Thyroid gland (tissue), 4 donors: ENCODE measurements around the gene HOXB9. TPM values are rescaled to one million over a fixed set of nuclear protein-coding genes. Genes with fewer than 3 reads are reported as not detected.

Source experiments
- DNase-seq, 2 donors: peaks; one replicate each; pipeline ENCODE4 v3.0.0-alpha.2; 2019
- H3K27ac ChIP-seq, 3 donors: fragments of 200-600 bp; sonication (generic); 1 replicate in 2 of 3; 2 replicates in 1 of 3; pipeline ENCODE4 v1.5.1; 2016 to 2019; ENCODE audit warnings: mild to moderate bottlenecking in 1 of 3, moderate library complexity in 1 of 3
- H3K27me3 ChIP-seq: fragments of 200-600 bp; sonication (generic); one replicate; pipeline ENCODE4 v1.5.1; 2019
- H3K36me3 ChIP-seq, 2 donors: fragments of 200-600 bp; sonication (generic); one replicate each; pipeline ENCODE4 v1.5.1; 2016 to 2019
- H3K4me1 ChIP-seq, 2 donors: fragments of 200-600 bp; sonication (generic); one replicate each; pipeline ENCODE4 v1.5.1; 2017 to 2019
- H3K4me3 ChIP-seq, 3 donors: fragments of 200-600 bp; sonication (generic); replicated peaks in 1 of 3; 1 replicate in 2 of 3; 2 replicates in 1 of 3; pipeline ENCODE4 v1.5.1; 2016; ENCODE audit warnings: mild to moderate bottlenecking in 1 of 3
- H3K9me3 ChIP-seq: fragments of 200-600 bp; sonication (generic); one replicate; pipeline ENCODE4 v1.5.1; 2017
- POLR2A ChIP-seq, 2 donors: fragments of 450-650 bp; IDR thresholded peaks; one replicate each; pipeline ENCODE4 v1.6.1; 2017; ENCODE audit warnings: antibody characterized with exemption in 2 of 2, mild to moderate bottlenecking in 2 of 2, moderate library complexity in 1 of 2
- WGBS, 2 donors: methylation state at CpG; one replicate each; pipeline ENCODE4 v1.1.5; 2017; 5-methylcytosine and 5-hydroxymethylcytosine counted together
- intact Hi-C: fragments of 100-400 bp; cut with DNase I; formaldehyde crosslinking; loops from one replicate; pipeline ENCODE4 v1.15.1; 2023
- total RNA-seq, 4 donors: library from RNA; depleted of rRNA; stranded (reverse); fragments of >200 nt; gene quantifications; one replicate each; pipeline ENCODE4 v1.2.3, GENCODE V29; 2016
- TF ChIP-seq, protein P1 (sequence below), 6 experiments: fragments of 200-600 bp in 3 of 6; fragments of 450-650 bp in 3 of 6; sonication (generic) in 3 of 6; IDR thresholded peaks; one replicate each; pipeline ENCODE4 v1.5.1; 2016 to 2019; ENCODE audit warnings: antibody characterized with exemption in 6 of 6, mild to moderate bottlenecking in 2 of 6, inconsistent platforms in 1 of 6, moderate library complexity in 1 of 6

HOXB9 gene
- total RNA-seq, 4 donors from 2014 or later = not detected

DNA sequence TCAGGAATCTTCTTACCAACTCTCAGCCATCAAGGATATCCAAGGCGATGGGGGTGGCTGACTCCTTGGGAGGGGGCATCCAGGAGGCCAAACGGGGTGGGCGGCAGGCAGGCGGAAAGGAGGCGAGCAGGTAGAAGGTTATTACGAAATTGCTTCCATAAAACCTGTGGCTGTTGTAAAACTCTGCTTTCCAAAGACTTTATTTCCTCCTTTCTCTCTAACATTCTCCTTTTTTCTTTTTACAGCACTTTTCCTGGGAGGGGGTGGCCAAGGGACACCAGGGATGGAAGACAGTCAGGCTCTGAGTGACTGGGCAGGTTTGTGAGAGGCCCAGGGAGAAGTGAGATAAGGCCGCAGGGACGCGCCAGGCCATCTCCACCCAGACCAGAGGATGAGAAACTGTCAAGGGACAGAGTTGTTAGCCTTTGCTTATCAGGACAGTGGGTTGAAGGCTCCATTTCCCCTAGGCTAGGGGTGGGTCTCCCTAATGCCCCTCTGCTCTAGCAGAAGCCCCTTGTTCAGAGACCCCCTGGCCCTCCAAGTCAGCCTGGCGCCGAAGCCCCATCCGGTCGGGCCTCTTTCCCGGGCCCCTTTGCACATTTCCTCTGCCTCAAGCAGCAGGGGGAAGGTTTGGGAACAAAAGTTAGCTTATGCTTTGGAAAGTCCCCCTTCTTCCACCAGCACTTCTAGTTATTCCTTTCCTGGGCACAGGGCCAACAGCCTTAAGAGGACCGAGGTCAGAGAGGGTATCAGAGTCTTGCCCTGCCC, 5.0 kb upstream of the HOXB9 start:
- no peak for DNase-seq
- intact Hi-C loops = no loop called here
- H3K4me3 ChIP-seq = no peak overlapping the region
- peaks cover 6% of the 10 kb centered on the region in 2 donors for H3K4me1 ChIP-seq
- 13 to 21% methylated on average over 15 of the region's 15 CpGs for WGBS, 2 donors
- H3K27ac ChIP-seq = no peak overlapping the region
- H3K36me3 ChIP-seq = no peaks in the 10 kb centered on the region
- TF ChIP-seq, protein P1, sequence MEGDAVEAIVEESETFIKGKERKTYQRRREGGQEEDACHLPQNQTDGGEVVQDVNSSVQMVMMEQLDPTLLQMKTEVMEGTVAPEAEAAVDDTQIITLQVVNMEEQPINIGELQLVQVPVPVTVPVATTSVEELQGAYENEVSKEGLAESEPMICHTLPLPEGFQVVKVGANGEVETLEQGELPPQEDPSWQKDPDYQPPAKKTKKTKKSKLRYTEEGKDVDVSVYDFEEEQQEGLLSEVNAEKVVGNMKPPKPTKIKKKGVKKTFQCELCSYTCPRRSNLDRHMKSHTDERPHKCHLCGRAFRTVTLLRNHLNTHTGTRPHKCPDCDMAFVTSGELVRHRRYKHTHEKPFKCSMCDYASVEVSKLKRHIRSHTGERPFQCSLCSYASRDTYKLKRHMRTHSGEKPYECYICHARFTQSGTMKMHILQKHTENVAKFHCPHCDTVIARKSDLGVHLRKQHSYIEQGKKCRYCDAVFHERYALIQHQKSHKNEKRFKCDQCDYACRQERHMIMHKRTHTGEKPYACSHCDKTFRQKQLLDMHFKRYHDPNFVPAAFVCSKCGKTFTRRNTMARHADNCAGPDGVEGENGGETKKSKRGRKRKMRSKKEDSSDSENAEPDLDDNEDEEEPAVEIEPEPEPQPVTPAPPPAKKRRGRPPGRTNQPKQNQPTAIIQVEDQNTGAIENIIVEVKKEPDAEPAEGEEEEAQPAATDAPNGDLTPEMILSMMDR (IDR thresholded peaks at IDR 0.05) = no peak
- TF ChIP-seq POLR2A (IDR thresholded peaks at IDR 0.05) = no peak
- H3K27me3 ChIP-seq = peaks cover 81% of the 10 kb centered on the region
- no peaks in the 10 kb centered on the region for H3K9me3 ChIP-seq

DNA sequence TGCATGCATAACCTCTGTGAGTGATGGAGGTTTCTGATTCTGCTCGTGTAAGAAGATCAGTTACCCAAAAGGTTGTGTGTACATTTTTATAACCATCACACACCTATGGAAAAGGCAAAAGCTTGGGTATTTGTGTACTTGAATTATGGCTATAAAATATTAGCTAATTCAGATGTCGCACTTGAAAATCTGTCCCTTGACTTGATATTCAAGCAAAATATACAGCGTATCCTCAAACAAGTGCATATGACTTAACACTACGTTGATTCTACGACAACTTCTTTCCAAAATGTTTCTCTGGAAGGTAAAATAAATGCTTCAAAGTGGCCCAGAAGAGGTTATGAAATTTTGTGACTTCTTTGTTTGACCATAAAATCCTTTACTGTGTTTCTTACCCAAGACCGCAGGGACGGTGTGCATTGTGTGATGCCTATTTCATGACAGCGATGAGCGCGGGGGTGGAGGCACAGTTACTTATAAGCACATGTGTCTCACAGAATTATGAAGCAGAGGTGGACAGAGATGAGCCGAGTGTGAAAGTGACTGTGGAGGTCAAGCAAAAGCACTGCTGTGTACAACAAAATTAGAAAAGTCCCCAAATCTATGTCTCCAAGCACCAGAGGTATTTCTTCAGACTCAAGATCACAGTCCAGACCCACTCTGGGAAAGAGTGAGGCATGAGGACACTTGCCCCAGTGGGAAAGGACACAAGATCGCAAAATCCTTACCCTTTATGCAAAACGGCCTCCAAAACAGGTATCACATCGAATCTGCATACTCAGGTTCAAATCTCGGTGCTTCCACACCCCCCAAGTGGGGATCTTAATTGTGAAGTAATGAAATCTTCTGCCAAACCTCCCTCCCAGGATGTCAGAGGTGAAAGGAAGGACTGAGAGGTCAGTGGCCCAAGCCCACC, 4.1 kb upstream of the HOXB9 start:
- WGBS, 2 donors = 31 to 35% methylated on average over 15 of the region's 15 CpGs
- DNase-seq = no peak
- intact Hi-C loops = no loop called here
- H3K4me1 ChIP-seq = peaks cover 13 to 15% of the 10 kb centered on the region in 2 donors
- no peaks in the 10 kb centered on the region for H3K36me3 ChIP-seq
- TF ChIP-seq, protein P1 (IDR thresholded peaks at IDR 0.05) = no peak
- TF ChIP-seq POLR2A (IDR thresholded peaks at IDR 0.05) = no peak
- no peak overlapping the region for H3K4me3 ChIP-seq
- no peaks in the 10 kb centered on the region for H3K9me3 ChIP-seq
- H3K27ac ChIP-seq = no peak overlapping the region
- H3K27me3 ChIP-seq = peaks cover 80% of the 10 kb centered on the region

DNA sequence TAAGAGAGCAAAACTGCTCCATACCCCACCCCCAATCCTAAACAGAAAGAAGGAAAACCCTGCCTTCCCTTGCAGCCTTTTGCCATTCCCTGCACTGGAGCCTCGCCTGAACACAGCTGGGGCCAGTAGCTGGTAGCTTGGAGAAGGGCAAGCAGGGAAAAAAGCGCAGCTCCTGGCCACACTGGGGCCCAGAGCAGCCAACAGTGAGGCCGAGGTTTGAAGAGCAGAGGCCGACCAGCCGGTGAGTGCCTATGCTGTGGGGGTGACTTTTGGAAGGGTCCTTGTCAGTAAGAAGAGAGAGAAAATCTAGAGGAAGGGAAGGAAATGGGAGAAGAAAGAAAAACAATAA, 3.2 kb upstream of the HOXB9 start:
- peaks cover 80% of the 10 kb centered on the region for H3K27me3 ChIP-seq
- H3K27ac ChIP-seq = no peak overlapping the region
- no peak overlapping the region for H3K4me3 ChIP-seq
- no peak for DNase-seq
- H3K4me1 ChIP-seq = peaks cover 15 to 20% of the 10 kb centered on the region in 2 donors
- TF ChIP-seq POLR2A (IDR thresholded peaks at IDR 0.05) = no peak
- TF ChIP-seq, protein P1 (IDR thresholded peaks at IDR 0.05) = no peak
- intact Hi-C loops = no loop called here
- H3K36me3 ChIP-seq = no peaks in the 10 kb centered on the region
- H3K9me3 ChIP-seq = no peaks in the 10 kb centered on the region
- 15 to 20% methylated on average over 5 of the region's 5 CpGs for WGBS, 2 donors

DNA sequence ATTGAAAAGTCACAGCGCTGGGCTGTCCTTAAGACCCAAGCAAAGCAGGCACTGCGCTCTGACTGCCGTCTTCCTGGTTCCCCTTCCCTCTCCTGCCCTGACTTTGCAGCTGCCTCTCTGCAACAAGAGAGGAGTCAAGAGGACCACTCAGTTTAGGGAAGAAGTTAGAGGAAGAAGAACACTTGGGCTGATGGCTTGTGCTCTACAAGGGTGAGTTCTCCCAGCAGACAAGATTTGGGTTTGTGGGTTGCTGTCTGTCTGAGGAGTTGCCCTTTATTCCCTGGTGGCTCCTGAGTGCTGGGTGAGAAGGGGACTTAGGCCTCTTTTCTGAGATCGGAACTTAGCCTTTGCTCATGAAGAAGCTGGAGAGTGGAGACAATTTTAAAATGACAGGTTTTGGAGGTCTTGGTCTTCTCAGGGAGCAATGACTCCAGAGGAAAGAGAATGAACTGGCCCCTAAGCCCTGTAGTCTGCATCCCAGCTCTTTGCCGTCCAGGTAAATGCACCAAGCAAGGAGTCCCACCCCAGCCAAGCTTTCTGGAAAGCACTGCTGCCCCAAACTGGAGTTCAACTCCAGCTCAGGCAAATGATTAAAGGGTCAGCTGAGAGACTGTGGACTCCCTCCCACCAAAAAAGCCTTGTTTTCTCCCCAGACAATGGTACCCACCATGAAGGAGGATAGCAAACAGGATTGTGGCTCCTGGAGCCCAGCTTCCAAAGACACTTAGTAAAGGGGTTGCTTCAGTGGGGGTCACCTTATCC, 2.7 kb upstream of the HOXB9 start:
- H3K4me1 ChIP-seq = peaks cover 14 to 20% of the 10 kb centered on the region in 2 donors
- TF ChIP-seq, protein P1 (IDR thresholded peaks at IDR 0.05) = no peak
- TF ChIP-seq POLR2A (IDR thresholded peaks at IDR 0.05) = no peak
- DNase-seq = no peak
- H3K9me3 ChIP-seq = no peaks in the 10 kb centered on the region
- WGBS, 2 donors = 10 to 23% methylated on average over 5 of the region's 5 CpGs
- no peak overlapping the region for H3K4me3 ChIP-seq
- H3K27me3 ChIP-seq = peaks cover 77% of the 10 kb centered on the region
- H3K36me3 ChIP-seq = no peaks in the 10 kb centered on the region
- no peak overlapping the region for H3K27ac ChIP-seq
- intact Hi-C loops = no loop called here
